NCI-H82 (cell line): ENCODE data around the gene SOX11.
A peak's percentile ranks its signal among the peaks of the same experiment; 100 is the strongest.

Experiments
- DNase-seq: peaks from one replicate; lab custom pipeline; 2025; lab: John Stamatoyannopoulos, UW

Gene SOX11

GRCh38 chr2:5723791-5724735 lies 31.9 kb downstream of the SOX11 start:
- peak; percentile 98 for DNase-seq

GRCh38 chr2:5725072-5725471 lies 32.9 kb downstream of the SOX11 start:
- DNase-seq, result no peak

GRCh38 chr2:5725794-5726463 lies 33.7 kb downstream of the SOX11 start:
- DNase-seq, result no peak

GRCh38 chr2:5727235-5727634 lies 35.1 kb downstream of the SOX11 start:
- DNase-seq, result no peak

GRCh38 chr2:5729416-5729815 lies 37.2 kb downstream of the SOX11 start:
- DNase-seq, result no peak

GRCh38 chr2:5730386-5730785 lies 38.2 kb downstream of the SOX11 start:
- DNase-seq, result peak; percentile 75

- no peak for DNase-seq
Measured at GRCh38 chr2:5734859-5735520, 42.8 kb downstream of the SOX11 start.

- no peak for DNase-seq
Measured at GRCh38 chr2:5735521-5735861, 43.3 kb downstream of the SOX11 start.

- no peak for DNase-seq
Measured at GRCh38 chr2:5736050-5736449, 43.9 kb downstream of the SOX11 start.

GRCh38 chr2:5736886-5737285 lies 44.7 kb downstream of the SOX11 start:
- no peak for DNase-seq

GRCh38 chr2:5740053-5740452 lies 47.9 kb downstream of the SOX11 start:
- DNase-seq, result no peak

- no peak for DNase-seq
Measured at GRCh38 chr2:5740817-5741216, 48.6 kb downstream of the SOX11 start.

- DNase-seq, result no peak
Measured at GRCh38 chr2:5741242-5741641, 49.1 kb downstream of the SOX11 start.

- no peak for DNase-seq
Measured at GRCh38 chr2:5742126-5742525, 49.9 kb downstream of the SOX11 start.

GRCh38 chr2:5748391-5748790 lies 56.2 kb downstream of the SOX11 start:
- DNase-seq, result no peak

- no peak for DNase-seq
Measured at GRCh38 chr2:5748946-5749345, 56.8 kb downstream of the SOX11 start.

- no peak for DNase-seq
Measured at GRCh38 chr2:5749347-5749746, 57.2 kb downstream of the SOX11 start.
